ENCODE data around the gene HORMAD1.

- no peak for TF ChIP-seq CTCF (IDR thresholded peaks at IDR 0.05; ENCODE audit: insufficient read depth, low read length)
- no peak for TF ChIP-seq POLR2AphosphoS5 (IDR thresholded peaks at IDR 0.05; ENCODE audit: low read depth)
- no peak for TF ChIP-seq REST (IDR thresholded peaks at IDR 0.05; ENCODE audit: insufficient replicate concordance, low read depth)
- TF ChIP-seq GABPA (IDR thresholded peaks at IDR 0.05; ENCODE audit: low read depth), result no peak
- no peak for TF ChIP-seq SPI1 (IDR thresholded peaks at IDR 0.05; ENCODE audit: borderline replicate concordance, low read depth)
Measured at GRCh38 chr1:150720098-150720497, 597 bp downstream of the HORMAD1 start.
